ENCODE data around the gene PLEKHM1. TPM values are rescaled to one million over a fixed set of nuclear protein-coding genes. Genes with fewer than 3 reads are reported as not detected.

Gene PLEKHM1
- total RNA-seq, 1 experiment from 2014 or later, result 28.5 TPM

GRCh38 chr17:45395569-45396415, 94.7 kb downstream of the PLEKHM1 start:
- H3K27ac ChIP-seq (ENCODE audit: low read length), result no peak overlapping the region

DNA sequence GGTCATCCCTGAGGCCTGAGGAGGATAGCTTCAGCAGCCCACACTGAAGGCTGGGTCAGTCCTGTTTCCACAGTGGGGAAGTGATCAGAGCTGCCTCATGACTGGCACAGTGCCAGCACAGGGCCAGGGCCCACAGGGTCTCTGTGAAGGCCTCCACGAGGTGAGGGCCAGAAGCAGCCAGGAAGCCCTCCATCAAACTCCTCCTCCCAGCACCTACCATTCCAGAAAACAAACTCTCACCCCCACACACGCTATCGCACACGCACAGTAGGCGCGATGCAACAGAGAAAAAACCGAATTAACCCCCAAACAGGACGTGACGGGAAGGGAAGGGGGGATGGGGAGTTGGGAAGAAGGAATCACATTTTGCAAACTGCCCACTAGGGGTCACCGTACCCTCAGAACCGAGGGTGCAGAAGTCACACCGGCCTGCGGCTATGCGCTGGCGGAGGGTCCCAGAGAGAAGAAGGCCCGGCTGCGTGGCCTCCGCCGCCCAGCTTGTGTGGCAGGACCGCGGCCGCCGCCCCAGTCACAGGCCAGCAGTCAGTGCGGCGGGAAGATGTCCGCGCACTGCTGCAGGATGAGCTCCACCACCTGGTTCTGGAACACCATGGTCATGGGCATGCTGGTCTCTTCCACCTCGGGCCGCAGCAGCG, 95.5 kb downstream of the PLEKHM1 start:
- DNase-seq (ENCODE audit: low read depth, low spot score) (no peak), ATAC-seq (peak; percentile 69)
- Histone ChIP-seq H3K9me3 (ENCODE audit: control insufficient read depth, insufficient read depth, low read depth, low read length) (no peaks in the 10 kb centered on the region), H3K4me1 (ENCODE audit: control insufficient read depth, insufficient read depth, low read length) (no peaks in the 10 kb centered on the region; the same call in 1 of the 2 replicates), H3K36me3 (ENCODE audit: control insufficient read depth, insufficient read depth, low read length) (no peaks in the 10 kb centered on the region), H3K27me3 (ENCODE audit: control insufficient read depth, insufficient read depth, low read length) (no peaks in the 10 kb centered on the region), H3K4me3 (ENCODE audit: low read depth in 2 of 2, low read length in 2 of 2) (no peak overlapping the region), H3K27ac (ENCODE audit: low read length) (no peak overlapping the region)
- BruUV-seq (replicated peaks), result no TSS peak
- ChIA-PET CTCF (interaction anchor here (2.7 kb wide), 1 partner anchor 31 kb away, joined by 11 read pairs; no protein-coding TSS in a partner anchor), POLR2A (interaction anchor here (0.6 kb wide), 1 partner anchor 28 kb away, joined by 3 read pairs; no protein-coding TSS in a partner anchor)
- intact Hi-C loops (cut with micrococcal nuclease; ENCODE audit: unreplicated experiment) (no loop called here), in situ Hi-C loops (cut with HindIII; ENCODE audit: low pct_unique_long_range_greater_than_20kb, low sequenced_read_pairs) (no loop called here)
- no peak for TF ChIP-seq TCF7L2 (IDR thresholded peaks at IDR 0.05; ENCODE audit: low read depth, low read length)
- TF ChIP-seq CTCF (IDR thresholded peaks at IDR 0.05), result peak; percentile 78

More at GRCh38 chr17:45395569-45396415, 94.7 kb downstream of the PLEKHM1 start:
- POLR2A ChIA-PET, result interaction anchor here (0.7 kb wide), 1 partner anchor 78 kb away, joined by 7 read pairs; no protein-coding TSS in a partner anchor
- DNase-seq (ENCODE audit: low read depth, low spot score), result no peak
- no peak for TF ChIP-seq CTCF (IDR thresholded peaks at IDR 0.05)
- in situ Hi-C loops (cut with HindIII; ENCODE audit: low pct_unique_long_range_greater_than_20kb, low sequenced_read_pairs) (no loop called here), intact Hi-C loops (cut with micrococcal nuclease; ENCODE audit: unreplicated experiment) (no loop called here)
- BruUV-seq (replicated peaks), result no TSS peak
- no peak for ATAC-seq
- H3K36me3 ChIP-seq (ENCODE audit: control insufficient read depth, insufficient read depth, low read length), result no peaks in the 10 kb centered on the region
- H3K4me3 ChIP-seq (ENCODE audit: low read depth in 2 of 2, low read length in 2 of 2), result no peak overlapping the region
- no peaks in the 10 kb centered on the region for H3K27me3 ChIP-seq (ENCODE audit: control insufficient read depth, insufficient read depth, low read length)
- H3K4me1 ChIP-seq (ENCODE audit: control insufficient read depth, insufficient read depth, low read length), result no peaks in the 10 kb centered on the region; the same call in 1 of the 2 replicates
- no peaks in the 10 kb centered on the region for H3K9me3 ChIP-seq (ENCODE audit: control insufficient read depth, insufficient read depth, low read depth, low read length)
- CTCF ChIA-PET, result interaction anchor here (0.6 to 2.7 kb wide), 2 partner anchors 30 to 766 kb away, joined by 3 to 11 read pairs; no protein-coding TSS in a partner anchor

GRCh38 chr17:45394564-45394912, 96.0 kb downstream of the PLEKHM1 start:
- CTCF ChIA-PET, result interaction anchor here (2.7 kb wide), 1 partner anchor 31 kb away, joined by 11 read pairs; no protein-coding TSS in a partner anchor
- Histone ChIP-seq H3K36me3 (ENCODE audit: control insufficient read depth, insufficient read depth, low read length) (no peaks in the 10 kb centered on the region), H3K9me3 (ENCODE audit: control insufficient read depth, insufficient read depth, low read depth, low read length) (no peaks in the 10 kb centered on the region), H3K4me3 (ENCODE audit: low read depth in 2 of 2, low read length in 2 of 2) (no peak overlapping the region), H3K4me1 (ENCODE audit: control insufficient read depth, insufficient read depth, low read length) (no peaks in the 10 kb centered on the region; the same call in 1 of the 2 replicates), H3K27ac (ENCODE audit: low read length) (no peak overlapping the region), H3K27me3 (ENCODE audit: control insufficient read depth, insufficient read depth, low read length) (no peaks in the 10 kb centered on the region)
- DNase-seq (ENCODE audit: low read depth, low spot score) (no peak), ATAC-seq (no peak)
- POLR2A ChIA-PET, result interaction anchor here (0.6 kb wide), 1 partner anchor 28 kb away, joined by 3 read pairs; no protein-coding TSS in a partner anchor
- BruUV-seq (replicated peaks), result no TSS peak
- no peak for TF ChIP-seq SIN3A (IDR thresholded peaks at IDR 0.05; ENCODE audit: borderline replicate concordance, insufficient read depth, low read depth, low read length)
- TF ChIP-seq TCF7L2 (IDR thresholded peaks at IDR 0.05; ENCODE audit: low read depth, low read length), result no peak
- TF ChIP-seq CTCF (IDR thresholded peaks at IDR 0.05), result no peak
- TF ChIP-seq POLR2AphosphoS5 (IDR thresholded peaks at IDR 0.05; ENCODE audit: low read depth, low read length), result no peak
- no peak for TF ChIP-seq REST (IDR thresholded peaks at IDR 0.05; ENCODE audit: insufficient read depth in 1 of 2, low read depth in 2 of 2, low read length in 1 of 2)
- intact Hi-C loops (cut with micrococcal nuclease; ENCODE audit: unreplicated experiment) (no loop called here), in situ Hi-C loops (cut with HindIII; ENCODE audit: low pct_unique_long_range_greater_than_20kb, low sequenced_read_pairs) (no loop called here)

All from Panc1 (cell line).